Large intestine (tissue), 3 donors: ENCODE measurements around the gene ZNF407. TPM values are rescaled to one million over a fixed set of nuclear protein-coding genes. Genes with fewer than 3 reads are reported as not detected.
A peak's percentile ranks its signal among the peaks of the same experiment; 100 is the strongest.

Experiments used
- DNase-seq, 2 donors: peaks; one replicate each; pipeline versions ENCODE4 v3.0.0 to v3.0.0-alpha.2; 2013
- H3K27ac ChIP-seq: one replicate; pipeline ENCODE4 v1.5.1; 2013; ENCODE audit warnings: low read length
- H3K27me3 ChIP-seq: 2 replicates; pipeline ENCODE4 v1.6.1; 2013; ENCODE audit warnings: low read length; ENCODE audit not compliant: control insufficient read depth, insufficient read depth
- H3K36me3 ChIP-seq: 2 replicates; pipeline ENCODE4 v1.6.1; 2013; ENCODE audit warnings: low read length; ENCODE audit not compliant: control insufficient read depth, insufficient read depth
- H3K4me1 ChIP-seq: one replicate; pipeline ENCODE4 v1.6.1; 2013; ENCODE audit warnings: low read length; ENCODE audit not compliant: control insufficient read depth, insufficient read depth
- H3K4me3 ChIP-seq: one replicate; pipeline ENCODE4 v1.5.1; 2013; ENCODE audit warnings: low read length
- H3K9me3 ChIP-seq: one replicate; pipeline ENCODE4 v1.6.1; 2013; ENCODE audit warnings: mild to moderate bottlenecking, low read depth, low read length, moderate library complexity; ENCODE audit not compliant: control insufficient read depth
- WGBS: methylation state at CpG from one replicate; pipeline ENCODE4 v1.1.5; 2013; ENCODE audit warnings: low lambda C conversion rate; ENCODE audit not compliant: insufficient coverage; 5-methylcytosine and 5-hydroxymethylcytosine counted together
- polyA plus RNA-seq: library from polyadenylated mRNA; unstranded; fragments of 120-200 nt; gene quantifications from one replicate; pipeline ENCODE4 v1.2.1, GENCODE V29; 2013

The ZNF407 gene
- polyA plus RNA-seq, 1 donor, result 6.6 TPM

DNA sequence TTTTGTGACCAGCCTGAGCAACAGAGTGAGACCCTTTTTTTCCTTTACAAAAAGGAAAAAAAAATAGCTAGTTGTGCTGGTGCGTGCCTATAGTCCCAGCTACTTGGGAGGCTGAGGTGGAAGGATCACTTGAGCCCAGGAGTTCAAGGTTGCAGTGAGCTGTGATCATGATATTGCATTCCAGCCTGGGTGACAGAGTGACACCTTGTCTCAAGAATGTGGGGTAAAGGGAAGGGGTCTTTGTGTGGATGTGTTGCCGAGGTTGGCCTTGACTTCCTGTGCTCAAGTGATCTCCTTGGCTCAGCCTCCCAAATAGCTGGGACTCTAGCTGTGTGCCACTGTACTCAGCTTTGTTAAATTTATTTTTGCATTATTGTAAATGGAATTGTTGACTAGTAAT, 120.6 kb downstream of the ZNF407 start:
- no CpG with 5 or more reads among the region's 2 CpGs for WGBS
- no peak for DNase-seq

DNA sequence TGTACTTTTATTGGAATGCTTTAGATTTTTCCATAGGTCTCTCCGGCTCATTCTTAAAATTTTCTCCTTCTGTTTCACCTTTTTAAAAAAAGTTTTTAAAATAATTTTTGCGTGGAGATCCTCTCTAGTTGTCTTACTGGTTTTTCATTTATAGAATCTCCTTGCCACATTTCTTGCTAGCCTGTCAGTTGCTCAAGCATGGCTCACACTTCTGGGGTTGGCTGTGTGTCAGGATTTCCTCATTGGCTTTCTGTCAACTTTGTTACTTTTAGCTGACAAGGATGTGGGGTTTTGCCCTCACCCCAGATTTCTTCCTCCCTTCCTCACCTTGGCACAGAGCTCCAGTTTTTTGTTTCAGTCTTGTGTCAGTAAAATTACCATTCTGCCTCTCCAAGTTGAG, 124.6 kb downstream of the ZNF407 start:
- Histone ChIP-seq H3K36me3 (no peaks in the 10 kb centered on the region), H3K4me1 (no peaks in the 10 kb centered on the region), H3K9me3 (no peaks in the 10 kb centered on the region), H3K27me3 (no peaks in the 10 kb centered on the region), H3K27ac (no peak overlapping the region), H3K4me3 (no peak overlapping the region)
- no peak for DNase-seq
- WGBS, result 86% methylated on average over 2 of the region's 2 CpGs

More for the DNA sequence above, 120.6 kb downstream of the ZNF407 start:
- Histone ChIP-seq H3K36me3 (no peaks in the 10 kb centered on the region), H3K27me3 (no peaks in the 10 kb centered on the region), H3K9me3 (no peaks in the 10 kb centered on the region), H3K4me1 (no peaks in the 10 kb centered on the region), H3K4me3 (no peak overlapping the region), H3K27ac (no peak overlapping the region)

GRCh38 chr18:74724186-74724585, 126.5 kb downstream of the ZNF407 start:
- Histone ChIP-seq H3K4me1 (no peaks in the 10 kb centered on the region), H3K36me3 (no peaks in the 10 kb centered on the region), H3K27me3 (no peaks in the 10 kb centered on the region), H3K9me3 (no peaks in the 10 kb centered on the region), H3K4me3 (no peak overlapping the region), H3K27ac (no peak overlapping the region)
- WGBS, result no CpG with 5 or more reads among the region's 1 CpG
- DNase-seq, result no peak

DNA sequence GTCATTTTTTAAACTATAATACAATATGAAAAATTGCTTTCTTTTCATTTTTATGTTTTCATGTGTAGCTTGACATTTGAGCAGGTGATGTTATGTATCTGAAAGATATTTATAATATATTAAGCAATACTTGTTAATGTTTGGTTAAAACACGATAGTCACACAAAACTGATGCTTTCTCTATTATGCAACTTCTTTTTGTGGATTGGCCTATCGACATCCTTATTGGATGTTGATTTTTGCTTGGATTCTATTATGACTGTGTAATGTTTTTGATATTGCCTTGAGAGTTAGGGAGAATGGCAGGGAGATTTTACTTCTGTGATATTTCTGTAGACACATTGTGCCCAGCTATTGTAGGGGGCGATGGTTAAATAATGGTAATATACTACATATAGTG, 128.0 kb downstream of the ZNF407 start:
- no CpG with 5 or more reads among the region's 3 CpGs for WGBS
- DNase-seq, result no peak
- Histone ChIP-seq H3K27me3 (no peaks in the 10 kb centered on the region), H3K4me1 (no peaks in the 10 kb centered on the region), H3K36me3 (no peaks in the 10 kb centered on the region), H3K9me3 (no peaks in the 10 kb centered on the region), H3K4me3 (no peak overlapping the region), H3K27ac (no peak overlapping the region)

DNA sequence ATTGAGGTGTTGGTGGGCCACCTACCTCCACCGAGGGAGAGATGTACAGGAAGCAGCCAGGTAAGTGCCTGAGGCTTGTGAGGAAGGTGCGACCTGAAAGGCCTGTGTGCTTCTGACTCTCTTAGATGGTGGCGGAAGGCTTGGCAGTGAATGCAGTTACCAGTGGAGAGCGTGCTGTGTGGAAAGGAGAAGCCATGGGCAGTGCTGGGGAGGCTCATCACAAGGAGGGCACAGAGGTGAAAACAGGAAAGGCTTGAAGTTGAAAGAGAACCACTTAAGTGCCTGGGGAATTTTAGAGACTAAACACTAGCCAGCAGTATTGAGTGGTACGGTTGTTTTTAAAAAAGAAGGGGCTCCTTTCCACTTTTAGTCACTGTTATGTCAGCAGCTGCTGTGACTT, 130.9 kb downstream of the ZNF407 start:
- Histone ChIP-seq H3K36me3 (no peaks in the 10 kb centered on the region), H3K9me3 (no peaks in the 10 kb centered on the region)
- WGBS, result no CpG with 5 or more reads among the region's 5 CpGs

GRCh38 chr18:74731097-74731496, 133.4 kb downstream of the ZNF407 start:
- Histone ChIP-seq H3K4me3 (no peak overlapping the region), H3K27ac (no peak overlapping the region), H3K27me3 (no peaks in the 10 kb centered on the region), H3K9me3 (no peaks in the 10 kb centered on the region), H3K36me3 (no peaks in the 10 kb centered on the region), H3K4me1 (peaks cover 9% of the 10 kb centered on the region)
- DNase-seq, result no peak
- 100% methylated on average over 5 of the region's 5 CpGs for WGBS

More for the DNA sequence above, 130.9 kb downstream of the ZNF407 start:
- Histone ChIP-seq H3K27ac (no peak overlapping the region), H3K4me3 (no peak overlapping the region), H3K4me1 (peaks cover 4% of the 10 kb centered on the region), H3K27me3 (no peaks in the 10 kb centered on the region)
- DNase-seq, result no peak

DNA sequence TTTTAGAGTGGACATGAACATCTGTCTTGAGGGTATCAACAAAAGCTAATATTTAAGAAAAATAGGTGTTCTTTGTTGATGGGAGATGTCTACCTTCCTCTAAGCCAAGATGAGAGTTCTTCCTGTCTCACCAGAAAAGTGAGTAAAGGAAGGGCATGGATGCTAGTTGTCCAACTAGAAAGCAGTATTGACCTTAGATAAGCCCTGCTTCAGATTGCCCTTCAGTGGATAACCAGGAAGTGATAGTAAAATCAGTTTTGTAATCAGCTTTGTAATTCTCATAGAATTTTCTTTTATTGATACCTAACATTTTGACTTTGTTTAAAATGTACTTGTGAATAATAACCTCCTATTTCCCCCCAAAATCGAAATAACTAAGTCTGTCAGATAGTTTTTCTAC, 134.7 kb downstream of the ZNF407 start:
- no peaks in the 10 kb centered on the region for H3K27me3 ChIP-seq
- no peak overlapping the region for H3K27ac ChIP-seq
- DNase-seq, result peak in 1 of 2 donors; percentile 19
- peaks cover 9% of the 10 kb centered on the region for H3K4me1 ChIP-seq
- no peak overlapping the region for H3K4me3 ChIP-seq
- WGBS, result 90% methylated on average over 1 of the region's 1 CpG
- H3K9me3 ChIP-seq, result no peaks in the 10 kb centered on the region
- H3K36me3 ChIP-seq, result no peaks in the 10 kb centered on the region

GRCh38 chr18:74733598-74733997, 135.9 kb downstream of the ZNF407 start:
- Histone ChIP-seq H3K9me3 (no peaks in the 10 kb centered on the region), H3K4me1 (peaks cover 9% of the 10 kb centered on the region), H3K4me3 (no peak overlapping the region), H3K27me3 (no peaks in the 10 kb centered on the region), H3K27ac (peak overlapping the region; percentile 70), H3K36me3 (no peaks in the 10 kb centered on the region)
- WGBS, result no CpG with 5 or more reads among the region's 3 CpGs
- DNase-seq, result peak; percentile 85 to 91

GRCh38 chr18:74734013-74734444, 136.4 kb downstream of the ZNF407 start:
- H3K36me3 ChIP-seq, result no peaks in the 10 kb centered on the region
- no peaks in the 10 kb centered on the region for H3K9me3 ChIP-seq
- DNase-seq, result peak; percentile 11 to 47
- no peaks in the 10 kb centered on the region for H3K27me3 ChIP-seq
- WGBS, result no CpG with 5 or more reads among the region's 11 CpGs
- peaks cover 9% of the 10 kb centered on the region for H3K4me1 ChIP-seq
- no peak overlapping the region for H3K4me3 ChIP-seq
- peak overlapping the region; percentile 70 for H3K27ac ChIP-seq

DNA sequence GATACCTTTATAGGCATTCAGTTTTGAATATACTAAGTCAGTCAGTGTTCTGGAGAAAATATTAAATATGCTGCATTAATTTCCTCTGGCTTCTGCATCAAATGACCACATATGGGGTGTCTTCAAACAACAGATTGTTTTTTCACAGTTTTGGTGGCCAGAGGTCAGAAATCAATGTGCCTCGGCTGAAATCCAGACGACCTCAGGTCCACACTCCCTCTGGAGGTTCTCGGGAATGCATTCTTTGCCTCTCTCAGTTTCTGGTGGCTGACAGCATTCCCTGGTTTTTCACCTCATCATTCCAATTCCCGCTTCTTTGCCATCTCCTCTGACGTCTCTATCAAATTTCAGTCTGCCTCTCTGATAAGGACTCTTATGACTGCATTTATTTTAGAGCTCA, 142.3 kb downstream of the ZNF407 start:
- no peaks in the 10 kb centered on the region for H3K4me1 ChIP-seq
- H3K27me3 ChIP-seq, result no peaks in the 10 kb centered on the region
- no peaks in the 10 kb centered on the region for H3K9me3 ChIP-seq
- H3K4me3 ChIP-seq, result no peak overlapping the region
- WGBS, result 70% methylated on average over 2 of the region's 5 CpGs
- no peaks in the 10 kb centered on the region for H3K36me3 ChIP-seq
- no peak for DNase-seq
- no peak overlapping the region for H3K27ac ChIP-seq

DNA sequence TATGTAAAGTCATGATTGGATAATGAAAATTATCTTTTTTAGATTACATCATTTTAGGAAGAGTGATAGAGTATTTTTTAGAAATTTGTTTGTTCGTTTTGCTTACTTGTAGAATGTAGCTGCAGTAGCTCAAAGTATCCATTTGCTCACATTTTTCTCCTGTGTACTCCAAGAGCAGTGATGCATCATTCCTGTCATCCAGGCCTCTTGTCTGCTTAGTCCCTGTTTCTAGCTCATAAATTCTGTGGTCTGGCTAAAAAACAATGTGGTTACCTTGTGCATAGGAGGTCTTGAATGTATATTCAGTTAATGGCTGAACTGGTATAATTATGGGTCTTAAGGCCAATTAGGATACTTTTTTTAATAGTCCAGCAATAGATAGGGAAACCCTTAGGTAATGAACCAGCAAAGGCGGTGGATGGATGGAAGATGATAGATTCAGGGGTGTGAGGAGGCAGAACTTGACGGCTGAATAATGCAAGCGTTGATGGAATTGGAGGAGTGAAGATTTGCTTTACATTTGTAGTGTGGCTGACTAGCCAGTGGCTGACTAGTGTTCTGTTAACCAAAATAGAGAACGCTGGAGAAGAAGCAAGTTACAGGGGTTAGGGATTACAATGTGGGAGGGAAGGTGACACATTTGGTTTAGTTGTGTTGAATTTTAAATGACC, 145.0 kb downstream of the ZNF407 start:
- Histone ChIP-seq H3K9me3 (no peaks in the 10 kb centered on the region), H3K36me3 (no peaks in the 10 kb centered on the region), H3K27ac (no peak overlapping the region), H3K4me1 (no peaks in the 10 kb centered on the region), H3K27me3 (no peaks in the 10 kb centered on the region), H3K4me3 (no peak overlapping the region)
- DNase-seq, result no peak
- 94% methylated on average over 3 of the region's 5 CpGs for WGBS
